Hematopoietic multipotent progenitor cell treated with erythropoietin and hydrocortisone succinate and interleukin-3 and kit ligand, for 8 days (in vitro differentiated cells): Measurements from ENCODE around the gene MAGI2.

Experiments used
- DNase-seq: peaks from one replicate; pipeline ENCODE4 v3.0.0-alpha.2; 2015

The MAGI2 gene

DNA sequence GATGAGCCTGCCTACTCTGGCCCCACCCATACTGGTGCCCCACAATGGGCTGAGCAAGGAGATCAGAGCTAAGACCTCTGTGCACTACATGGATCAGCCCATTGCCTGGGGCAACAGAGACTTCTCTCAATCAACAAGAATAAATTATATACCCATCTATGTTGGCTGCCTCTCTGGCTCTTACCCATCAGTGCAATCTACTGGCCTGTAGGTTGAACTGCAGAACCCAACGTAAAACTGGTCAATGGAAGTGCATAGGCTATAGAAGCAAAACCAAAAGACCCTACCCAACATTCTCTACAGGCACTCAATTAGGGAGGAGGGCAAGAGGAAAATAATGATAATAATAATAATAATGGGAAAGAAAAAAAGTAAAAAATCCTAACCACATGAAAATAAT lies 574.3 kb downstream of the MAGI2 start:
- DNase-seq, result no peak

- no peak for DNase-seq
Observed at GRCh38 chr7:78873117-78873516, 580.4 kb downstream of the MAGI2 start.

GRCh38 chr7:78864339-78864738 lies 589.1 kb downstream of the MAGI2 start:
- no peak for DNase-seq

GRCh38 chr7:78863281-78863680 lies 590.2 kb downstream of the MAGI2 start:
- DNase-seq, result no peak

DNA sequence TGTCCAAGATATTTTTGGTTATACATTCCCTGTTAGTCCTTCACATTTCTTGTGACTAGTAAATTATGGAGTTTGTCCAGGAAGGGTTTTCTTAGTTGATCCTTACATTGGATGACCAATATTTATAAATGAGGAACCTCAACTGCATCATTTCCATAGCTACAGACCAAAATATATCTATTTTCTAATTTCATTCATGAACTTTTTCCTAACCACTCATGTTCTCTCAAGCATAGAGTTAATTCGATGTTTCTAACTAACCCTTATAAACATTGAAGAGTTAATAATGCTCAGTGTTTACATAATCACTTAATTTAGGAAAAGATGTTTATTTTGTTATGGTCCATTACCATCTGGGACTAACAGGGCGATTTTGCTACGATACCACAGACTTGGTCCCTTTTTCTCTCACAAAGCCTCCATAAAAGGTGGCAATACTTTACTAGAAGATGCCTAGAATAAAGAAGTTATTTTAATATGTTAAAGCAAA lies 591.0 kb downstream of the MAGI2 start:
- DNase-seq, result no peak

- DNase-seq, result no peak
Observed at GRCh38 chr7:78852951-78853350, 600.5 kb downstream of the MAGI2 start.

DNA sequence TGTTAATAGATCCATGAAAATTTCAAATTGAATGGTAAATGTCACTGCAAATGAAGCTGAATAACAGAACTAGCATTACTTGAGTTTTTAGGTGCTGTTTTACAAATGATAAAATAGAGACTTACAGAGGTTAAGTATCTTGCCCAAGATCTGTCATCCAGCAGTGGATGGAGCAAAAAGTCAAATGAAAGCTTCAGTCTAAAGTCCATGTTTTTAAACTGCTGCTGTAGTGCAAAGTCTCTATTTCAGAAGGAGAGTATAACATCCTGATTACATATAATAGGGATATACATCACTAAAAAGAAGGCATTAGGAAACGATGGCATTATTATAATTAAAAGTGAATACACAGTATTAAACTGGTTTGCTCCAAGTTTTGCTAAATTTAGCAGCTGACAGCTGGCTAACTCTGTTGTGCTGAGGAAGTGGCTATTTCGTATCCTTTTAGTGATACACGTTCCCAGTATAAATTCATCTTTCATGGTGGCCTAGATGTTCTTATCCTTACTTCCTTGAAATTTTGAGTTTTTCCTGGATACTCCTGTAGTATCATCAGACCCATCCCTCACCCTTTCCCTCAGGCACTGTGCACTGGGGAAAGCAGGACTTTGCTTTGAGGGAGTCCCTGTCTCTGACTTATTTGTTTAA lies 603.2 kb downstream of the MAGI2 start:
- DNase-seq, result no peak

GRCh38 chr7:78845155-78845554 lies 608.3 kb downstream of the MAGI2 start:
- no peak for DNase-seq

- DNase-seq, result no peak
Observed at GRCh38 chr7:78842068-78842467, 611.4 kb downstream of the MAGI2 start.

DNA sequence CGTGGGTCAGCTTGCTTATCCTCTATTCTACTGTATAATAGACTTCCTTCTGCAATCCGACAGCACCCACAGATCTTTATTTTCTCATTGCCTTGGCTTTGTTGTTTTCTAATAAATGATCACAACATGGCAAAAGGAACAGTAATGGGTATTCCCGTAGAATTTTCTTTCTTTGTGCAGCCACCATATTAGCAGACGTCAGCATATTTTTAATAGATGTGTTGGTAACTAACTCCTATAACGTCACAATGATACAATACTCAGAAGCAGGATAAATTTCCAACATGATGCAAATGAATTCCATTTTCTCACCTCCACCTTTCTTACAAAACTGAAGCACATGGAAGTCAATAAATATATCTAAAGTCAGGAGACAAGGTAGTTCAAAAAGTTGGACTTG lies 617.6 kb downstream of the MAGI2 start:
- DNase-seq, result no peak

GRCh38 chr7:78828317-78828716 lies 625.1 kb downstream of the MAGI2 start:
- no peak for DNase-seq

DNA sequence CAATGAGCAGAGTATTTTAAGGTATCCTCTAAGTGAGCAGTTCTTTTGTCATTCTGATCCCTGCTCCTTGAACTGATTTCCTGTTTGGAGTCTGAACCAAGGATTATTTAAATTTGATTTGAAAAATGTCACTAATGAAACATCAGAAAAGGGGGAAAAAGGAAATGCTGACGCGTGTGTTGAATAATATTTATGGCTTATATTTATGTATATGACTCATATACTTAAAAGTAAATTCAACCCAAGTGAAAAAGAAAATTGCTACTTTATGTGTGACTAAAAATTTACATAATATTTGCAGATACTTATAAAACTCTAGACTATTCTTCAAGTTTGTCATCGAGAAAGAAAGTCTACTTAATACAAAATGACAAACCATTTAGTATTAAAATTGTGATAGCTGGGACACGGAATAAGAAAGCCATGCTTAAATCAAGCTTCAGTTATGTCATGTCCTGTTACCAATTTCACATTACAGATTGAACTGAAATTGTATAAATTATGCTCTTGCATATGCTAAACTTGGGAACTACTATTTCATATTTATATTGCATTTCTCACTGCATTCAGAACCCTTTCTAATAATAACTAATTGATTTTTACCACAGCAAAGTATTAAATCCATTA lies 649.9 kb downstream of the MAGI2 start:
- no peak for DNase-seq

- DNase-seq, result no peak
Observed at GRCh38 chr7:78794101-78794500, 659.4 kb downstream of the MAGI2 start.

DNA sequence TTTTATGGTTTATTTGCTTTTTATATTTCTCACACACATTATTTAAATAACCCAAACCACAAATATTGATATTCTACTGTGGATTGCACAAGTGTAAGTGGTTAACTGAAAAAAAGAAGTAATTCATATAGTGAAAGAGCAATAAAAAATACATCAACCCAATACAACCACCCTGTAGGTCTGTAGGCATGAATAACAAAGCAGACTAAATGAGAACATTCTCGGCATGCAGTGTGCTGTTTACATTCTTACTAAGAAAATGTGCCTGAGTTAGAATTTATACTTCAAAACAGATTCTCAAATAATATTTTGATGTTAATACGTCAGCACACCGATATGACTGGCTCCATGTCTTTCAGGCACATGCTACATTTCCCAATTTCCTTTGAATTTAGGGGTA lies 660.8 kb downstream of the MAGI2 start:
- DNase-seq, result no peak

DNA sequence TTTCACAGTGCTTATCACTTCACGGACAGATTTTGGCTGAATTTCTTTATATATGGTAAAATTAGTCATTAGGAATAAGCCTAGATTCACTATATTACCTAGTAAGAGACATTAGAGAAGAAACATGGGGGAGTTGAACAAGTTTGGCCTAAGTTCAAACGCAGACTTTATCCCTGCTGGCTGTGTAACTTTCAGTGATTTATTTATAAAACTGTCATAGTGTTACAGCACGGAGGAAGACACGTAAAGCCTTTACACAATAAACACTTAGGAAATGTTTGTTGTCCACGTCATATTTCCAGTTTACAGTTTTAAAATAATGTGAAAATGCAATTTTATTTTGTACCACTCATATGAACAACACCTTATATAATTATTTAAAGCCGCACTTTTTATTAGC lies 661.5 kb downstream of the MAGI2 start:
- DNase-seq, result no peak

DNA sequence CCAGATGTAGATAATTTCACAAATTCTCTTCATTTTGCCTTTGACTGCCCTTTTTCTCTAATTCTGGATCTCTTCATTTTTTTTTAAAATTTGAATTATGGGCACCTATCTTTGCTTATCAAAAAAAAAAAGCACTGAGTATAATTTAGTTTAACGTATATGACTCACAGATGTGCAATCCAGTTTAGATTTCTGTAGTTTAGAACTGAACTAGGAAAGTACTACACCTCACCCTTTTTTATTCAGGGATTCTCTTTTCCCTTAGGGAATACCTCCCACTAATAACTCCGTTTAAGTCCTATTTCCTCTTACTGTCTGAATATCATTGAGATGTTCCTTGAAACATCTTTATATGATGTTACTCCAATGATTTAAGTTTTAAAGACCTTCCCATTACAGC lies 665.0 kb downstream of the MAGI2 start:
- no peak for DNase-seq

GRCh38 chr7:78787854-78788253 lies 665.6 kb downstream of the MAGI2 start:
- no peak for DNase-seq

DNA sequence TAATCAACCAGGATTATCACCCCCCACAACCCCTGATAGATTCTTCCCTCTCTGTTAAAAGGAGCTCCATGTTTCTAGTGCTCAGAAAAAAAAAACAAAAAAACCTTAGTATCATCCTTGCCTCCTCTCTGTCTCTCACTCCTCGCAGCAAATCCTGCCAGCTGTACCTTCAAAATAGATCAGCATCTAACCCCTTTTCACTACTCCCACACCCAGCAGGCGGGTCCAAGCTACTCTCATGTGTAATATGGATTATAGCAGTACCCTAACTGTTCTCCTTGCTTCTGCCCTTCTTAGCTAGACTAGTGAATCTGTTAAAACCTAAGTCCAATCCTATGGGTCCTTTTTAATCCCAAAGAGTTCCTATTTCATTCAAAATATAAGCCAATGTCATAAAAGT lies 667.4 kb downstream of the MAGI2 start:
- no peak for DNase-seq

DNA sequence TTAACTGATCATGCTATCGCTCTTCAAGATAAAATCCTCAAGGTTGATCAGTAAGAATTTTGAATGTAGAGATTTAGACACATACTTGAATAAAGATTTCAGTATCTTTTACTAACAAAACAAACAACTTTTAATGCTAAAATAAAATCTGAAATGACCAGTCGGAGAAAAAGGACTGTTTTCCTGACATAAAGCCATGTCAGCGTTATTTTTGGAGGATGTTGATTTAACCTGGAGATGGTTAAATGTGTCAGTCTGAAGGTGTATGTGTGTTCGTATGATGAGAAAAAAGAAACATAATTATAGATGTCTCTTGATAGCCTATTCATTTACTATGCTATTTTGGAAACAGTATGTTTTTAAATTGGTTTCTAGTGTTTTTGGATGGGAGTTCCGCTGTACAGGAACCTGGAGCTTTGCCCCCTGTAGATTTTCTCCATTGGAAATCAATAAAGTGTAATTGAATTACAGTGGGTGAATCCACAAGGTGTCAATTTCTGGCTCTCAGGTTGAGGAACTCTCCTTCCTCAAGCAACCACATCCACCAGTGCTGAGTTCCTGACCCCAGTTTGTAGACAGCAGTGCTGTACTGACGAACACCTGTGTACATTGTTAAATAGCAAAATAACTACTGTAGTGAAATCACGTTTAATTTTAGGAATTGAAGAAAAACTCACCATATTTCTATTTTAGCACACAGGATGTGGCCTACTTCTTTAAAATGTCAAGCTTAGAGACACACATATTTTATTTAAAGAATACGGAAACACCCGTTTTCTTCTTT lies 670.1 kb downstream of the MAGI2 start:
- no peak for DNase-seq

GRCh38 chr7:78780560-78780959 lies 672.9 kb downstream of the MAGI2 start:
- DNase-seq, result no peak

DNA sequence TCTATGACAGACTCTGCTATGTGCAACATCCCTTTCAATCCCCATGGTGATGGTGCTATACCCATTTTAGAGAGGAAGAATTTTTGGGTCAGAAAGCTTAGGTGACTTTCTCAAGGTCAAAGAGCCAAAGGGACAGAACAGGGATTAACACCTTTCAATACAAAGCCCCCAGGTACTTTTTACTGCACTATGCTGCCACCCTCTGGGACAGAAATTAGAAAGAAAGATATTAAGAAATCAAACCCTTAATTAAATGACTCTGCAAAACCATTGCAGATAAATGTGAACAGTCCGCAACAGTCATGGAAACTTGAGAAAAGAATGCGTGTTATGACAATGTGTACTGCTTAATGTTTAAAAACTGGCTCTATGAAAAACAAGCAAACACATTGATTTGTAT lies 673.7 kb downstream of the MAGI2 start:
- no peak for DNase-seq

DNA sequence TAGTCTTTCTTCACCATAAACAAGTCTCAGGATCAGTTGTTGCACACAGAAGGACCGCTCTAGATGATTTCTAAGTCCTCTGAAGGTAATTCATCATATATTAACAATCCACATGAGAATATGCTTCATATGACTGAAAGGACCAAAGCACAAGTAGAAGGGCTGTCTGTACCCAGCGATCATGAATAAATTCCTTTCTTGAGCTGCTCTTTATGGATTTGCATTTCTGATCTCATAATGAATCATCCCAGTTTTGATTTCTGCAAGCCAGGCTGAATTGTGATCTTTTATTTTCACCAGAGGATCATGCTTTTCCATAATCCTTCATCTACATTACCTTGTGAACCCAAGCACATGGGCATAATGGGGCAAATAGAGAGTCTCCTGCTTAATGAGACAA lies 675.6 kb downstream of the MAGI2 start:
- DNase-seq, result no peak

GRCh38 chr7:78770422-78771410 lies 682.8 kb downstream of the MAGI2 start:
- no peak for DNase-seq
